ENCODE data around the gene STXBP5L. TPM values are rescaled to one million over a fixed set of nuclear protein-coding genes. Genes with fewer than 3 reads are reported as not detected.

STXBP5L gene
- total and polyA plus RNA-seq, 2 of the 4 experiments (the other 2 are of a cell fraction), result not detected

DNA sequence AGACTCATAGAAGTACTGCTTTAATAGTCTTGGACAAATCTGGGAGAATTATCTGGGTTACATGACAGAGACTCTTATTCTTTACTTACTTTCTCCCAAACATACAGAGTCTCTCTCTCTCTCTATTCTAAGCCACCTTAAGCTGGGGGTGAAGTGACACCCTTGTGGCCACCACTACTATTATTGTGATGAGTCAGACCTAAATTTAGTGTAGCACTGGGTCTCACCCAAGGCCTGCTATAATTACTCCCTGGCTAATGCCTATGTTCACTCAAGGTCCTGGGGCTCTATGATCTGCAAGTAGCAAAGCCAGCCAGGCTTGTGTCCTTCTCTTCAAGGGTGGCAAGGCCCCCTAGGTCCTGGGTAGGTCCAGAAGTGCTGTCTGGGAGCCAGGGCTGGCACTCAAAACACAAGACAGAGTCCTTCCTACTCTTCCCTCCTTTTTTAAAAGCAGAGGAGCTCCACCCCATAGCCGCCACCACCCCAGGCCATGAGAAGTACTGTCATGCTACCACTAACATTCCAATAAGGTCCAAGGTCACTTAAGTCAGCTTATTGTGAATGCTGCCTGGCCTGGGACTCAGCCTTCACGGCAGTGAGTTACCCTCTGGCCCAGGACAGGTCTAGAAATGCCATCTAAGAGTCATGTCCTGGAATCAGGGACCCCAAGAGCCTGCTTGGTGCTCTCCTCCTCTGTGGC, 454.2 kb downstream of the STXBP5L start:
- ChIA-PET POLR2A (ENCODE audit: unreplicated experiment) (no interaction called here), CTCF (no interaction called here)
- Histone ChIP-seq H3K27me3 (ENCODE audit: control insufficient read depth, insufficient read depth, low read length) (no peaks in the 10 kb centered on the region), H2AK9ac (replicated peaks; ENCODE audit: low read depth, low read length, poor library complexity) (no peak overlapping the region), H3K79me1 (ENCODE audit: low read depth in 1 of 2, low read length in 2 of 2) (no peaks in the 10 kb centered on the region), H4K20me1 (ENCODE audit: insufficient read depth, low read length) (no peaks in the 10 kb centered on the region), H3K4me1 (ENCODE audit: control insufficient read depth, insufficient read depth, low read length) (no peaks in the 10 kb centered on the region), H3K27ac (ENCODE audit: insufficient read depth, low read length) (no peak overlapping the region), H3K23ac (ENCODE audit: low read depth, low read length) (no peak overlapping the region), H4K8ac (ENCODE audit: low read depth in 2 of 2, low read length in 2 of 2) (no peak overlapping the region), H3K14ac (replicated peaks; ENCODE audit: low read depth, low read length) (no peak overlapping the region), H2BK5ac (ENCODE audit: low read depth, low read length, poor library complexity, severe bottlenecking) (no peak overlapping the region), H2BK120ac (ENCODE audit: low read depth, low read length) (no peak overlapping the region), H2AK5ac (ENCODE audit: low read depth, low read length) (no peak overlapping the region), H3K18ac (ENCODE audit: low read depth, low read length) (no peak overlapping the region), H2BK15ac (ENCODE audit: low read depth, low read length) (no peak overlapping the region), H3K4ac (ENCODE audit: low read depth, low read length) (no peak overlapping the region), H3K9me3 (ENCODE audit: control insufficient read depth, insufficient read depth, low read length) (no peaks in the 10 kb centered on the region), H3K9me1 (ENCODE audit: insufficient read depth, low read length) (no peaks in the 10 kb centered on the region), H3K9ac (ENCODE audit: low read depth, low read length) (no peak overlapping the region), H3K36me3 (ENCODE audit: control insufficient read depth, insufficient read depth, low read length) (no peaks in the 10 kb centered on the region), H4K5ac (ENCODE audit: low read depth, low read length) (no peak overlapping the region), H2AFZ (replicated peaks; ENCODE audit: low read length, poor library complexity) (no peak overlapping the region), H3K4me3 (ENCODE audit: insufficient read depth, low read depth, low read length) (no peak overlapping the region), H3K56ac (ENCODE audit: extremely low read depth, insufficient read depth, low read length) (no peak overlapping the region), H4K91ac (ENCODE audit: insufficient read depth, low read depth, low read length) (no peak overlapping the region), H2BK20ac (ENCODE audit: low read depth, low read length) (no peak overlapping the region), H3K4me2 (ENCODE audit: low read depth, low read length) (no peak overlapping the region)
- TF ChIP-seq, protein P1, sequence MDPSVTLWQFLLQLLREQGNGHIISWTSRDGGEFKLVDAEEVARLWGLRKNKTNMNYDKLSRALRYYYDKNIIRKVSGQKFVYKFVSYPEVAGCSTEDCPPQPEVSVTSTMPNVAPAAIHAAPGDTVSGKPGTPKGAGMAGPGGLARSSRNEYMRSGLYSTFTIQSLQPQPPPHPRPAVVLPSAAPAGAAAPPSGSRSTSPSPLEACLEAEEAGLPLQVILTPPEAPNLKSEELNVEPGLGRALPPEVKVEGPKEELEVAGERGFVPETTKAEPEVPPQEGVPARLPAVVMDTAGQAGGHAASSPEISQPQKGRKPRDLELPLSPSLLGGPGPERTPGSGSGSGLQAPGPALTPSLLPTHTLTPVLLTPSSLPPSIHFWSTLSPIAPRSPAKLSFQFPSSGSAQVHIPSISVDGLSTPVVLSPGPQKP (IDR thresholded peaks at IDR 0.05; ENCODE audit: borderline replicate concordance, low read depth, low read length), result no peak
- no peak for TF ChIP-seq SMC3 (IDR thresholded peaks at IDR 0.05; ENCODE audit: low read depth, low read length)
- TF ChIP-seq MXI1 (IDR thresholded peaks at IDR 0.05; ENCODE audit: borderline replicate concordance, low read depth, low read length), result no peak
- no peak for TF ChIP-seq BHLHE40 (IDR thresholded peaks at IDR 0.05; ENCODE audit: low read depth, low read length)
- no peak for TF ChIP-seq RFX5 (IDR thresholded peaks at IDR 0.05; ENCODE audit: low read depth, low read length)
- WGBS, 2 experiments (ENCODE audit: extremely low coverage in 2 of 2, insufficient read length in 1 of 2), result 0% methylated on average over 1 of the region's 2 CpGs; no CpG with 5 or more reads in 1 of the 2 experiments
- dilution Hi-C loops (cut with HindIII; ENCODE audit: low sequenced_read_pairs, unreplicated experiment) (no loop called here), in situ Hi-C loops (cut with MboI; ENCODE audit: low sequenced_read_pairs) (no loop called here), intact Hi-C loops (cut with micrococcal nuclease) (no loop called here)
- ATAC-seq (ENCODE audit: low read depth), result no peak
- no TSS peak for BruUV-seq (replicated peaks)
- no peak for DNase-seq
